Measurements from ENCODE around the gene NUDT4B.
"Not testable (repeated sequence)": the region's sequence is repeated elsewhere in the genome, so short reads cannot be mapped to it uniquely, and the experiment has no call there.

The NUDT4B gene

DNA sequence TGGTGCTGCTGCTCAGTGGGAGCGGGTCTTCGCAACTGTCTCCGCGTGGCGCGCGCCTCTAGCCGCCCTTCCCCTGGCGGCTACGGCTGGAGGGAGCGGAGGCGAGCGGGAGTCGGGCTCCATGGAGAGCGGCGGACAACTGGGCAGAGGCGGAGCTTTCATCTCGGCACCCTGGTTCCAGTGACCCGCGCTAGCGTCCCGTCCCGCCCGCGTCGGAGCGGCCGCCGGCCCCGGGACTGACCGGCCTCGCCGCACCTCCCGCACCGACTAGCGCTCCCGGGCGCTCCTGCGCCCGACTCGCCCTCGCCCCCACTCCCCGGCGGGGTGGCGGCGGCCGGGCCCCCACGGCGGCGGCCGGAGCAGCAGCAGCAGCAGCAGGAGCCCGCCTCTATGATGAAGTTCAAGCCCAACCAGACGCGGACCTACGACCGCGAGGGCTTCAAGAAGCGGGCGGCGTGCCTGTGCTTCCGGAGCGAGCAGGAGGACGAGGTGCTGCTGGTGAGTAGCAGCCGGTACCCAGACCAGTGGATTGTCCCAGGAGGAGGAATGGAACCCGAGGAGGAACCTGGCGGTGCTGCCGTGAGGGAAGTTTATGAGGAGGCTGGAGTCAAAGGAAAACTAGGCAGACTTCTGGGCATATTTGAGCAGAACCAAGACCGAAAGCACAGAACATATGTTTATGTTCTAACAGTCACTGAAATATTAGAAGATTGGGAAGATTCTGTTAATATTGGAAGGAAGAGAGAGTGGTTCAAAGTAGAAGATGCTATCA, at the start of gene NUDT4B:
TSS of gene NUDT4B (plus strand) at position 212 of the 772 bp plus-strand sequence. CDS start at position 391, 179 bp downstream.
- DNase-seq, result not testable (repeated sequence)

DNA sequence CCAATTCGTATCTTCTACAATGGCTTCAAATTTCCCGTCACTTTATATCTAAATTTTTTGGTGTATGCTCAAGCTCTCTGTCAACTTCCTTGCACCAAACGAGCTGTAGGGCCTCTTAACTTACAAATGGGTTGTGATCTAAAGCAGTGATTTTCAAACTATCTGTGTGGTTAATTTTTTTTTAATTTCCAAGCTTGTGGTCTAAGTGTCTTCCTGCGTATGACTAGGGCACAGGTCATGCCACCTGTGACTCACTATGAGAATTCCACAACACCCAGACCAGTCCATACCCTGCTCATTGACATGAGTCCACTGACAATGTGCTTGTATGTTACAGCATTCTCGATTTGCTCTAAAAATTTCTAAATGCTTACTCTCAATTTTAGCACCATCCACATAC, 49.2 kb upstream of the NUDT4B start:
- DNase-seq, result not testable (repeated sequence)

GRCh38 chr1:148702242-148702641, 46.3 kb upstream of the NUDT4B start:
- not testable (repeated sequence) for DNase-seq

GRCh38 chr1:148703973-148704591, 44.5 kb upstream of the NUDT4B start:
- not testable (repeated sequence) for DNase-seq

DNA sequence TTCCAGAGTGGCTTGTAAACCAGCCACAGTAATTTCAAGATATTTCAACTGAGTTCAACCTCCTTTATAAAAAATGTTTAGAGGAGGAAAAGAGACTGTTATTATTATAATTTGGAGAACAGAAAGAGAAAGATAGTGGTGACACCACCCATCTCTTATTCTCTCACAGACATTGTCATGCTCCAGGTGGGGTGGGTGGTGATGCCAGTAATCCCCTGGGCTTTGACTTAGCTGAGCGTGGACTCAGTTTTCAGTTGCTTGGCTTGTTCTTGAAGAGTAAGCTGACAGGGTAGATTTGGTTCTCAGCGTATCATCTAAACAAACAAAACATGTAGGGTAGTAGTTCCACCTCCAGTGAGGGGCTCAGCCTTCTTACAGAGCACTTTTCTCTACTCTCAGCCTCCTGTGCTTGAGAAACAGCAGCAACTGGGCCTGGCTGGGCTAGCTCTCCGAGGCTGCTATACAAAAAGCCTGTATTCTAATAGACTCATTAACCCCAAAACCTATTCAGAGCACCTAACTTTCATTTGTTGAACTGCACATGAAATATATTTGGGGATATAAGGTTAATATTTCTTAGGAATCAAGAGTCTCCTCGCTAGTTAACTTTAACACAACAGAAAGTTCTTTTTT, 43.1 kb upstream of the NUDT4B start:
- DNase-seq, result not testable (repeated sequence)

DNA sequence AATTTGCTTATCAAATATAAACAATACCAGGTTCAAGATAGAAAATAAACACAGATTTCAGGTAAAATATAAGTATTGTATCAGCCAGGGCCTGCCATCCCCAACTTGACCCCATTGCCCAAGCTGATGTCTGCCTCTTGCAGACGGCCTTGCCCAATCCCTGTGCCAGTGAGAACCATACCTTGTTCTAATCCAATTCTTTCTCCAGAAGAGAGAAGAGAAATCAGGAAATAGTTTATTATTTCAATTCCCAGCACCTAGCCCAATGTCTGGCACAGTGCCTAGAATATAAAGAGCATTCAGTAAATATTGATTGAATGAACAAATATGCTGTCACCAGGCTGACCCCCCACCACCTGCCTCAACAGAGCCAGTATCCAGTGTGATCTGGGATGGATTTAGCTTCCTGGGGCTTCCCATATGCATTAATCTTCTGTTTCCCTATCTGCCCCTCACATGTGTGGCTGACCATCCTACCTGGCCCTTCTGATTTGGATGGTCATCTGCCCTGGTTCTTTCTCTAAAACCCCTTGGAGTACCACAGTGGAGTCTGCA, 39.7 kb upstream of the NUDT4B start:
- DNase-seq, result not testable (repeated sequence)

DNA sequence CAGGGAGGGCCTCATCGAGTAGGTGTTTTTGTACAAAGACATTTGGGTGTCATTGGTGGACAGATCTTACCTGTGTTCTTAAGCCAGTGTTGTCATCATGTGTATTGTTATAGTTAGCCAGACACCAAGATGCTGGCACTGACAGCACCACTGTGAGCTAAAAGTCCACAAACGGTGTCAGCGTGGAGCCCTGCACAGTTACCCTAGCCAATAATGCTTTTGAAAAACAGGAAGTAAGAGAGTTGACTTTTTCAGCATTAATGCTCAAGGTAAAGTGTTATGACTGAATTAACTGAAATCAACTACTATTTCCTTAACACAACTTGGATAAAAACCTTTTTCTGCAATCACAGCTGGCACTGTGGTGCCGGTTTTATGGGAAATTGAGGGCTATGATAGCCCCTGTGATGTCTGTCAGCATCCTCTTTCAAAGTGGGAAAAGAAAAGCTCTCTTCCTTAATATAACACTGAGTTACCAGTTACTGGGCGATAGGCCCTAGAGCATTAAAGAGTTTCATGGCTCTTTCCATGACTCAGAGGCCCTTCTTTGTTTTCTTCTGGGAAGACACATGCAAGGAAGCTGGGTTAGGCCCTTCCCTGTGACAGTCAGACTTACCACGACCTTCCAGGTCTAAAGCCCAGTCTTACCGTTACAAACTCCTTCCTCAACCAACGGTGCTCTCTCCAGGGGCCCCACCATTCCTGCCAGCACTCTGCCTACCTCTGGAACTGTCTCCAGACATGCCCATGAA, 37.6 kb upstream of the NUDT4B start:
- DNase-seq, result not testable (repeated sequence)

DNA sequence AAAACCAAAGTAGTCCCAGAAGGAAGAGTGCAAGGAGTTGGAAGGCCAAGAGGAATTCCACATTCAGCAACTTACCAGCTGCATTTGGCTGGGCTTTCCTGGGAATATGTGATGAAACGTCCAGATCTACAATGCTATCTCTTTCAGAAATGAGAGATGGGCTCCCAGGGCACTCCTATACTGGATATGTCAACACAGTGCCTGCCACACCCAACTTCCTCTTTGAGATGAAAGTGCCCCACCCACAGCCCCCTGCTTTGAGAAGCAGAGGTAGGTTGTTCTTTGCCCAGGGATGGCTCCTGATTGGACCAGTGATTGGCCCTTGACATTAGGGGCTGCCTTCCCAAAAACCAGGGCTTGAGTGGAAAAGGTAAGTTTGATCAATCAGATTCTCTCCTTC, 36.2 kb upstream of the NUDT4B start:
- DNase-seq, result not testable (repeated sequence)

DNA sequence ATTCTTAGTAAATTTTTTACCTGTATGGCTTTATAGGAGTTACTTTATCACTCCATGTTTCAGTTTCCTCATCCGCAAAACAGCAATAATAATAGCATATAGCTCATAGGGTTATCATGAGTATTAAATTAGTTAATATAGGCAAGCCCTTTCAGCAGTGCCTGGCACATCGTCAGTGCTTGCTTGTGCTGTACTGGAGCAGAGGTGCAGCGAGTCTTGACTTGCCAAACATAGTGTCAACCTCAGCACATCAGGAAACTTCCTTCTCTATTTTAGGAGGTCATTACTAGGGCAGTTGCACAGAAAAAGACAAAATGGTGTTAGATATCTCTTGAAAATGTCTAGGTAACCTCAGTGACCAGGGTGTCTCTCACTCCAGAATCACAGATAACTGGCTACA, 33.1 kb upstream of the NUDT4B start:
- DNase-seq, result not testable (repeated sequence)

GRCh38 chr1:148716966-148717520, 31.5 kb upstream of the NUDT4B start:
- not testable (repeated sequence) for DNase-seq

DNA sequence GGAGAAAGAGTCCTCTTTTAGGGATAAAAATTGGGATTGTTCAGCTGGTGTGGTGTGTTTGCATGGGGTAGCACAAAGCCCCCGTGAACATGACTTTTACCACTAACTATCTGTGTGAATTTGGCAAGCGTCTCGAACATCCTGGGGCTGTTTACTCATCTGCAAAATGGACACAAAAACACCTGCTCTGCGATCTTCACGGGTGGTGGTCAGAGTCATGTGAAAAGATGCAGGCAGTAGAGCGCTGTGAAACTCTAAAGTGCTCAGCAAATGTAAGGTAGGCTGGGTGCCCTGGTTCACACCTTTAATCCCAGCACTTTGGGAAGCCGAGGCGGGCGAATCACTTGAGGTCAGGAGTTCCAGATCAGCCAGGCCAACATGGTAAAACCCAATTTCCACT, 27.7 kb upstream of the NUDT4B start:
- not testable (repeated sequence) for DNase-seq

GRCh38 chr1:148722758-148723157, 25.8 kb upstream of the NUDT4B start:
- DNase-seq, result not testable (repeated sequence)

GRCh38 chr1:148723515-148723914, 25.1 kb upstream of the NUDT4B start:
- DNase-seq, result not testable (repeated sequence)

- DNase-seq, result not testable (repeated sequence)
Observed at GRCh38 chr1:148724872-148725271, 23.7 kb upstream of the NUDT4B start.

- not testable (repeated sequence) for DNase-seq
Observed at GRCh38 chr1:148727862-148728261, 20.7 kb upstream of the NUDT4B start.

- not testable (repeated sequence) for DNase-seq
Observed at GRCh38 chr1:148729128-148729527, 19.4 kb upstream of the NUDT4B start.

DNA sequence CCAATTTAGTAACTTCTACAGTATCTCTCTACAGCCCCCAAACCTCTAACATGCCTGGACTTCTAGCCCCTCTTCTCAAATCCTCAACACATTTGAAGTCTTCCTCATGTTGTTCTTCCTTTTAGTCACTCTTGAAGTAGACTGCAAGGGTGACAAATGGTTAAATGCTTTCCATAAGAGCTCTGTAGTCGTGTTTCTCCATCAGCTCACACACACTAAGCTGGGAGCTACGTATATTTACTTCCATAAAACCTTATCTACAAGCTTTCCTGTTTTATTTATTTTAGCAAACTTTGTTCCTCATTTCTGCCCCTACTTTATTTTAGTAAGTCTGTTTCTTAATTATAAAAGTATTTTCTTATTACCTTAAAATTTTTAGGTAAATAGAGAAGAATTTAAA, 19.0 kb upstream of the NUDT4B start:
- DNase-seq, result not testable (repeated sequence)

DNA sequence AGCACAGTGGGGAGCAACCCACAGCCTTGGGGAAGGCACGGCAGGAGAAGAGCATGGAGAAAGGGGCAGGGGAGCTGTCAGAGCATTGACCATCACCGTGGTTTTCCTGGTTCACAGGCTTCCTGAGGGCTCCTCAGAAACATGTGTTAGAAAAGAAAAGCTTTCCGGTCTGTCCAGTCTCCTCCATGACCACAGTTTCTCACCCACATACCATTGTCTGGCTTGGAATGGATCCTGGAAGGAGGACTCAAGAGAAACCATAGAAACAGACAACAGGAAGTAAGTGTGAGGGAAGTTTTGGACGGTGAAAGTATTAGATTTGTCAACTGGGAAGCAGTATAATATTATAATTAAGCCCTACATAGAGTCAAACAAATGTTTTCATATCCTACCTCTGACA, 16.3 kb upstream of the NUDT4B start:
- not testable (repeated sequence) for DNase-seq

DNA sequence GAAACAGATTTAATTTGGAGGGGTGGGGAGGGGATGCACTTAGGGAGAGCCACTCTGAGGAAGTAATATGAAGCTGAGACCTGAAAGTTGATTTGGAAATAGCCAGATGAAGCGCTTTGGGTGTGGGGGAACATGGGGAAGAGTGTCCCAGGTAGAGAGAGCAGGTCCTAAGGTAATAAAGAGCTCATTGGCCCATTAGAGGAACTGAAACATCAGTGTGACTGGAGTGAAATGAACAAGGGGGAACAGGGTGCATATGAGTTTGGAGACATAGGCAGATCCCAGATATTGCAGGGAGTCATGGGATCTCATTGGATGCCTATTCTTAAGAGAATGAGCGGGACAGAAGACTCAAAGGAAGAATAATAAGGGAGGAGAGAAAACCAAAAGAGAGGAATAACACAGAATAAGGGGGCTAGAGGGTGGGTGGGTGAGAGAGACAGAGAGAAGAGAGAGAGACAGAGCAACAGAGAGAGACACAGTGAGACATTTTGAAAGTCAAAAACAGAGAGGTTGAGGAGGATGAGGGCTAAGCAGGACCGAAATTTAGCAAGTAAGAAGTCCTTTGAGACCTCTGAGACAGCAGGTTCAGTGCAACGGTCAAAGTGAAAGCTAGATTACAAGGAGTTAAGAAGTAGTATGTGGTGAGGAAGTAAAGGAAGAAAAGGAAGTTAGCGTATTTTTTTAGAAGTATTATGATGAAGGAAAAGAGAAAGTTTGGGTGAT, 14.8 kb upstream of the NUDT4B start:
- not testable (repeated sequence) for DNase-seq

DNA sequence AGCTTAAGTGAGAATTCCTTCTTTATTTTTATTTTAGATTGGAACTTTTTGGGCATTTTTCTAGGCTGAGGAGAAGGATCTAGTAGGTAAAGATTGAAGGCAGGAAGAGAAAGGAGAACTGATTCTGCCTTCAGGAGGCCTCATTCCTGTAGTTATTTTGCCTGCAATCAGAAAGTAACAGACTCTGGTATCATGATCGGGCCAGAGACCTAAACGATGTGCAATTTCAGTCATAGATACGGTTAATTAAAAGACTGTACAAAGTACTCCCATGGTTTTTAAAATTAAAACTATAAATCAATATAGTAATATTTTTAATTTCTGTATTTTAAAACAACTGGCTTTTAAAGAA, 14.3 kb upstream of the NUDT4B start:
- not testable (repeated sequence) for DNase-seq

GRCh38 chr1:148735538-148735937, 13.0 kb upstream of the NUDT4B start:
- not testable (repeated sequence) for DNase-seq

DNA sequence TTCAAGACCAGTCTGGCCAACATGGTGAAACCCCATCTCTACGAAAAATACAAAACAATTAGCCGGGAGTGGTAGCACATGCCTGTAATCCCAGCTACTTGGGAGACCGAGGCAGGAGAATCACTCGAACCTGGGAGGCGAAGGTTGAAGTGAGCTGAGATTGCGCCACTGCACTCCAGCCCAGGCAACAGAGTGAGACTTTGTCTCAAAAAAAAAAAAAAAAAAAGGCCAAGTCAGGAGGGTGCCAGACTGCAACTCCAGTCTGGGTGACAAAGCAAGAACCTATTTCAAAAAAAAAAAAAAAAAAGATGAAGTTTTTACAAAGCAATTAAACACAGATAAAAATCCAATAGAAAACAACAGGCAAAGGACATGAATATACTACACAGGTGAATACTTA, 9.9 kb upstream of the NUDT4B start:
- DNase-seq, result not testable (repeated sequence)
